GM10266 (cell line): ENCODE measurements around the gene SLC16A3.
A peak's percentile ranks its signal among the peaks of the same experiment; 100 is the strongest.

Source experiments
- DNase-seq: peaks from one replicate; pipeline ENCODE4 v3.0.0; 2012; ENCODE audit errors: extremely low spot score
- TF ChIP-seq, protein P1 (sequence below): IDR thresholded peaks from 2 replicates; pipeline ENCODE4 v1.5.1; 2012; ENCODE audit warnings: mild to moderate bottlenecking, low read depth; ENCODE audit not compliant: control insufficient read depth, insufficient read depth; ENCODE audit errors: missing control alignments

Gene SLC16A3

DNA sequence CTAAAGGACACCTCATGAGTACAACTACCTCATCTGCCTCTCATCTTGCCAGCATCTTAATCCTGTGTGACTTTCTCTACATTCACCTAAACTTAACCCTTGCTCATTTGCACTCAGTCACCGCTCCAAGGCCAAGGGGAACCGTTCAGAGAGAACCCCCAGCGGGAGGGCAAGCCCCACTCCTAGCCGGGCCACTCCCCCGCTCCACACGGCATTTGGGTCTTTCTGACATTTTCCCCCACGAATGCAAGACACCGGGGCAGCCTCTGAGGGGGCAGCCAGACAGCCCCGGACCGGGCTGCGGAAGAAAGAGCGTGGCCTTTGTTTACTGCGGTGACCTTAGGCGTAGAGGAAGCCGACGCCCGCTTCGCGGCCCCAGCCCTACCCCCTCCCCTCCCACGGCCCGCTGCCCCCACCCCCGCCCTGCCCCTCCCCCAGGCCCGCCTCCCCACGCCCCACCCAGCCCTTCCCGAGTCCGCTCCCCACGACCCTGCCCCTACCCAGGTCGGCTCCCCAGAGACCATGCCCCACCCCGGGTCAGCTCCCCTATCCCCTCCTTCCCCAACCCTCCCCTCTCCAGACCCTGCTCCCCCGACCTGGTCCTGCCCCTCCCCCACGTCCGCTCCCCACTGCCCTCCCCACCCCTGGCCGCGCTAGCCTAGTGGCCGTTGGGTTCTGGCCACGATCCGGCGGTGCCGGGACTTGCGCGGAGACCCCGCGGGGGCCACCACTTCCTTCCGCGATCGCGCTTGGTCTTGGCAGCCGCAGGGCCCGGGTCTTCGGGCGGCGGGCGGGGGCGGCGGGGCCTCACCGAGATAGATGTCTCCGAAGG lies 43.9 kb downstream of the SLC16A3 start:
- DNase-seq: peak; percentile 69
- TF ChIP-seq, protein P1, sequence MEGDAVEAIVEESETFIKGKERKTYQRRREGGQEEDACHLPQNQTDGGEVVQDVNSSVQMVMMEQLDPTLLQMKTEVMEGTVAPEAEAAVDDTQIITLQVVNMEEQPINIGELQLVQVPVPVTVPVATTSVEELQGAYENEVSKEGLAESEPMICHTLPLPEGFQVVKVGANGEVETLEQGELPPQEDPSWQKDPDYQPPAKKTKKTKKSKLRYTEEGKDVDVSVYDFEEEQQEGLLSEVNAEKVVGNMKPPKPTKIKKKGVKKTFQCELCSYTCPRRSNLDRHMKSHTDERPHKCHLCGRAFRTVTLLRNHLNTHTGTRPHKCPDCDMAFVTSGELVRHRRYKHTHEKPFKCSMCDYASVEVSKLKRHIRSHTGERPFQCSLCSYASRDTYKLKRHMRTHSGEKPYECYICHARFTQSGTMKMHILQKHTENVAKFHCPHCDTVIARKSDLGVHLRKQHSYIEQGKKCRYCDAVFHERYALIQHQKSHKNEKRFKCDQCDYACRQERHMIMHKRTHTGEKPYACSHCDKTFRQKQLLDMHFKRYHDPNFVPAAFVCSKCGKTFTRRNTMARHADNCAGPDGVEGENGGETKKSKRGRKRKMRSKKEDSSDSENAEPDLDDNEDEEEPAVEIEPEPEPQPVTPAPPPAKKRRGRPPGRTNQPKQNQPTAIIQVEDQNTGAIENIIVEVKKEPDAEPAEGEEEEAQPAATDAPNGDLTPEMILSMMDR: no peak

DNA sequence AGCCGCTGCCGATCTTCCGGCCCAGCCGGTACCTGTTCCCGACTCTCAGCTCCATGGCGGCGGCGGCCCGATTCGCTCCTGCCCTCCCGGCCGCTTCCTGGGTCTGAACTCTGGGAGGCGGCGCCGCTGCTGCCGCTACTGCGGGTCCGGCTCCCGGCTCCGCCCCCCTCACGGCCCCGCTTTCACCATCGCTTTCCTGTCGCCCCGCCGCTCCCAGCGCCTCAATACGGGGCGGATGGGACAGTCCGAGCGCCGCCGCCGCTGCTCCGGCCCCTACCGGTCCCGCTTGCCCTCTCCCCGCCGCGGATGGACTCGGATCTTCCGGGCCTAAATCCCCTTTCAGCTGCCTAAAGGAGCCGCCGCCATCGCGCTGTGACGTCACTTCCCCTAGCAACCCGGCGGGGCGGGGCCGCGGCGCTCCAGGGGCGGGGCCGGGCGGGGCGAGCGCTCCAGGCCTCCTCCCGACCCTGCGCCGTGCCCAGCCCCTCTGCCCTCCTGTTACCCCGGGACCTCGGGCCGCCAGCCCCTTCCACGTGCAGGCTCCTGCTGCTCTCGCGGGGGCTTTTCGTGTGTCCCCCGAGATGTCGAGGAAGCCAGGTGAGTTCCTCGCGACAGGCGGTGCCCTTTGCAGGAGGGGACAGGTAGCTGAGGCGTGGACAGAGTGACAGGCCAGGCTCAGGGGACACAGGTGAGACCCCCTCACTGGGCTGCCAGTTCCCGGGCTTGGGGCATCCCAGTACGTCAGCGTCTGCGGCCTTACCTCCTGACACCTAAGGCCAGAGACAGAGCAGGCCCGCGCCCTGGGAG lies 44.7 kb downstream of the SLC16A3 start, which contains the start of gene CSNK1D:
TSS of gene CSNK1D (minus strand) at position 374 of the 807 bp plus-strand sequence. CDS start at position 55, 319 bp downstream.
- TF ChIP-seq, protein P1: no peak
- peak; percentile 98 for DNase-seq

DNA sequence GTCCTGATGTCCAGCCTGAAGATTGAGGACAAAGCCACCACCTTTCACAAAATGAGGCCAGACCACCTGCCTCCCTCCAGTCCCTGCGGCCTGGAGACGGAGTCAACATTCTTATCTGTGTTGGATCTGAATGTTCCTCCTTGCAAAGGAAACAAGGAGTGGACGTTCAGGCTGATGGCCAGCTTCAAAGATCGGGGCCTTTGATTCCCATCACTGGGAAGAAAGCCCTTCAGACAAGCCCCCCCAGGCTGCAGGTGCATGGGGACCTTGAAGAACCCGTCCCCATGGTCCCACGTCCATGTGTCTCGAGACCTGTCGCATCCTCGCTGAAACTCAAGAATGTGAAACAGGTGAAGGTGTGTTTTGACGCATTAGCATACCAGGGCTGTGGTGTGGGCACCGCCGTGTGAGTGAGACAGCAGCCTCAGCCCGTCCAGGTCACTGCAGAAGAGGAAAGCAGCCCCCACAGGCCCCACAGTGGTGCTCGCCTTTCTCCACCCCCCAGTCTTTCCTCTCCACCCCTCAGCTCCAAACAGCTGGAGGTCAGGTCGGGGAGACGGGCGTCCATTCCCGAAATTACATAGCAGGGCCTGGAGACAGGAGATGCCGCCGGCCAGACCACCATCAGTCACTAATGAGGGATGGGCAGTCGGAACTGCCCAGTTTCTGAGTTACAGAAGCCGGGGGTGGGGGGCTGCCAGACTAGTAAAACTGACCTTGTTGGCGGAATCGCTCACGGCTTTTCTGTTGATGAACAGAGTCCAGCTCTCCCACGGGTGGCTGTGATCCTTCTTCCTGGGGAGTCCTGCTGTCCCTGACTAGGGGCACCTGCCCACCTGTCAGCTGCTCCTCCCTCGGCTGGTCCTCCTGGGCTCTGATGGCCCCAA lies 45.5 kb downstream of the SLC16A3 start:
- no peak for DNase-seq
- TF ChIP-seq, protein P1: no peak

DNA sequence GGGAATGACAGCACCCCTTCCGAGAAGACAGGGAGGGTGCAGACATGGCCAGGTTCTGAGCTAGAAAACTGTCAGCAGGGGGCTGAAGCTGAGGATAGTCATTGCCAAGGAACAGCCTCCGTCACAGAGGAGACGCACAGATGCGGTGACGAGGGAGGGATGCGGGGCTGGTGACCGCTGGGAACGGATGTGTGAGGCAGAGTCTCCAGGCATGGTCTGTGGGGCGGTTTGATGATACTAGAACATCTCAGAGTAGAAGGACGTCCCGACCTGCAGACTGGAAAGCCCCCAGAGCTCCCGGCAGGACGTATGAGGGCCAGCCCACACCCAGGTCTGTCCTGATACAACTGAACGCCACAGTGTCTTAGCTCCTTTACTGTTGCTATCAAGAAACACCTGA lies 46.5 kb downstream of the SLC16A3 start:
- TF ChIP-seq, protein P1: no peak
- no peak for DNase-seq

DNA sequence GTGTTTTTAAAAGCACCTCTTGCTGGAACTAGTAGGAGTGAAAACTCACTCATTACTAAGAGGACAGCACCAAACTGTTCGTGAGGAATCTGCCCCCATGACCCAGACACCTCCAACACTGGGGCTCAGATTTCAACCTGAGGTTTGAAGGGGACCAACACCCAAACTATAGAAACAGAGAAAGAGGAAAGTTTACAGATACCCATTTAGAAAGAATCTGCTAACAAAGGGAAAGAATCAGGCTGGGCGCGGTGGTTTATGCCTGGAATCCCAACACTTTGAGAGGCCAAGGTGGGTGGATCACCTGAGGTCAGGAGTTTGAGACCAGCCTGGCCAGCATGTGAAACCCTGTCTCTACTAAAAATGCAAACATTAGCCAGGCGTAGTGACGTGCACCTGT lies 48.1 kb downstream of the SLC16A3 start:
- TF ChIP-seq, protein P1: no peak
- DNase-seq: no peak

DNA sequence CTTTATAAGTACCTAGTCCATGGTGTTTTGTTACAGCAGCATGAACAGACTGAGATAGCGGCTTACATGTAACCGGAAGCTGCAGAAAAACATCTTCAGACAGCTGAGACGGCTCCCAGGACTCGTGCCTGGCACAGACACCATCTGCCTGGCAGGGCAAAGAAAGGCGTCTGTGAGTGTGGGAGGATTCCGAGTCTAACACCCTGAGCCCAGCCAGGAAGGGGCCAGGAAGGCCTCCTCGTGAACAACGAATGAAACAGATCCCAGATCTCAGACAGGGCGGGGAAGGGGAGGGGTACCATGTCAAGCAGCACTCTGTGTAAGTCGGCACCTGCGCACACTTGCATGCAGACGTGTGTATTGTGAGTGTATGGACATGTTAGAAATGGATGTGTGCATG lies 49.0 kb downstream of the SLC16A3 start:
- DNase-seq: no peak
- TF ChIP-seq, protein P1: no peak
